Measurements from ENCODE around the gene SH3TC1.

DNA sequence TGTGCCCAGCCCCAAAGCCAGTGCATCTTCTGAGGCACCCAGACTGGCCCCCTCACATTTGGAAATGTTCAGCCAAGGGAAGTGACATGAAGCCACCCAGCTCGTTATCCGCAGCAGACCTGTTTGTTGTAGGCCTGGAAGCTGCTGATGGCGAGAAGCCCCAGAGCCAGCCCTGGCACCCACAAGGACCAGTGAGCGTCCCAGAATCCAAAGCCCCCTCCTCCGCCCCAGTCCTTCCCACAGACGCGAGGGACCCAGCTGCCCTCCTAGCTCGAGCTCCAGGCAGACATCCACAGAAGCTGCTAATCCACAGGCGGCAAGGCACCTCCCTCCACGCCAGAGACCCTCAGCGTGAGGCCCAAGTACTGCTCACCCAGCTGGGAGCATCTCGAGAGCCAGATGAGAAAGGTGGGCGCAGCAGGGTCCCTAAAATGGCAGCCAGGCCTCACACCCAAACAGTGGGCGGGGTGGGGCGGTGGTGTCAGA is 47.9 kb upstream of the SH3TC1 start:
- TF ChIP-seq, protein P1, sequence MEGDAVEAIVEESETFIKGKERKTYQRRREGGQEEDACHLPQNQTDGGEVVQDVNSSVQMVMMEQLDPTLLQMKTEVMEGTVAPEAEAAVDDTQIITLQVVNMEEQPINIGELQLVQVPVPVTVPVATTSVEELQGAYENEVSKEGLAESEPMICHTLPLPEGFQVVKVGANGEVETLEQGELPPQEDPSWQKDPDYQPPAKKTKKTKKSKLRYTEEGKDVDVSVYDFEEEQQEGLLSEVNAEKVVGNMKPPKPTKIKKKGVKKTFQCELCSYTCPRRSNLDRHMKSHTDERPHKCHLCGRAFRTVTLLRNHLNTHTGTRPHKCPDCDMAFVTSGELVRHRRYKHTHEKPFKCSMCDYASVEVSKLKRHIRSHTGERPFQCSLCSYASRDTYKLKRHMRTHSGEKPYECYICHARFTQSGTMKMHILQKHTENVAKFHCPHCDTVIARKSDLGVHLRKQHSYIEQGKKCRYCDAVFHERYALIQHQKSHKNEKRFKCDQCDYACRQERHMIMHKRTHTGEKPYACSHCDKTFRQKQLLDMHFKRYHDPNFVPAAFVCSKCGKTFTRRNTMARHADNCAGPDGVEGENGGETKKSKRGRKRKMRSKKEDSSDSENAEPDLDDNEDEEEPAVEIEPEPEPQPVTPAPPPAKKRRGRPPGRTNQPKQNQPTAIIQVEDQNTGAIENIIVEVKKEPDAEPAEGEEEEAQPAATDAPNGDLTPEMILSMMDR (IDR thresholded peaks at IDR 0.05), result no peak
- no peak for TF ChIP-seq POLR2A (IDR thresholded peaks at IDR 0.05)
- no peak for TF ChIP-seq POLR2AphosphoS5 (IDR thresholded peaks at IDR 0.05)
- no peak for TF ChIP-seq EP300 (IDR thresholded peaks at IDR 0.05)
